SU-DHL-6 (cell line): ENCODE results near the gene TMEM130.

Source experiments
- CTCF ChIP-seq: fragments of 200-600 bp; sonication (generic); IDR thresholded peaks from one replicate; pipeline ENCODE4 v1.5.1; 2017; ENCODE audit warnings: antibody characterized with exemption, mild to moderate bottlenecking, low read length, moderate library complexity; ENCODE audit not compliant: insufficient read depth, poor library complexity, severe bottlenecking
- EZH2phosphoT487 ChIP-seq: fragments of 200-600 bp; sonication (generic), shearing (Covaris generic); conservative IDR thresholded peaks from 2 replicates; pipeline ENCODE4 v1.6.1; 2018; ENCODE audit warnings: mild to moderate bottlenecking, antibody characterized with exemption, low read length, moderate library complexity, mixed read lengths

GRCh38 chr7:98903246-98903645, 33.4 kb upstream of the TMEM130 start:
- no peak for TF ChIP-seq CTCF
- TF ChIP-seq EZH2phosphoT487: no peak
